ENCODE results near the gene RAP1GAP2.

DNA sequence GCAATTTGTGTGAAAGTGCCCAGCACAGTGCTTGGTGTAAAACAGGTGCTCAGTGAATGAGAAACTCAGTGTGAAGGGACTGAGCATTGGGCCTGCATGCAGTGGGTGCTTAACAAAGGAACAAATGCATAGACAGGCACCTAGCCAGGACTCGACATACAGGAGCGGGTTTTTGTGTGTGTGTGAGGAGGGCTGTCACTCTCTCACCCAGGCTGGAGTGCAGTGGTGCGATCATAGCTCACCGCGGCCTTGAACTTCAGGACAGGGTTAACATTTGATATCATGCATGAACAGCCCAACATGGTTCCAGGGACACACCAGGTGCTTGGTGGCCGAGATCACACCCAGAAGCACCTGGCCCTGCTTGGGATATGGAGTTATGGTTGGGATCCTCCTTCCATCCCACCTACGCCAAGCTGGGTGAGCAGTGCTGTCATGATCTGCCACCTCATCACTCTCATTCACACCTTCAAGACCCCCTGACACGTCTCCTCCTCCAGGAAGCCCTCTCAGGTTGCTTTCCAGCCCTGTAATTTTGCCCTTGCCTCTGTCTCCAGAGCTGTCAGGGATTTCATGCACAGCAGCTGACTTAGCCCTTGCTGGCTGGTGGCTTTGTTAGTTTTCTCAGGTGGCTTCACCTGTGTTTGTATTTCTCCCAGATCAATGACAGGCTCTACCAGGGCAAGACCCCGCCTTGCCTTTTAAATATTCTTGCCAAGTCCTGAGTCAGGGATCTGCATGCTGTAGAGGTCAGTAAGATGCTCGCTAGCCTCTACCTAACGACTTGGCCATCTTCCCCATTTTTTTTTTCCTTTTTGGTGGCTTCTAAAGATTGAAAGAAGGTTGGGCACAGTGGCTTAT, 200.8 kb downstream of the RAP1GAP2 start:
- TF ChIP-seq, protein P1, sequence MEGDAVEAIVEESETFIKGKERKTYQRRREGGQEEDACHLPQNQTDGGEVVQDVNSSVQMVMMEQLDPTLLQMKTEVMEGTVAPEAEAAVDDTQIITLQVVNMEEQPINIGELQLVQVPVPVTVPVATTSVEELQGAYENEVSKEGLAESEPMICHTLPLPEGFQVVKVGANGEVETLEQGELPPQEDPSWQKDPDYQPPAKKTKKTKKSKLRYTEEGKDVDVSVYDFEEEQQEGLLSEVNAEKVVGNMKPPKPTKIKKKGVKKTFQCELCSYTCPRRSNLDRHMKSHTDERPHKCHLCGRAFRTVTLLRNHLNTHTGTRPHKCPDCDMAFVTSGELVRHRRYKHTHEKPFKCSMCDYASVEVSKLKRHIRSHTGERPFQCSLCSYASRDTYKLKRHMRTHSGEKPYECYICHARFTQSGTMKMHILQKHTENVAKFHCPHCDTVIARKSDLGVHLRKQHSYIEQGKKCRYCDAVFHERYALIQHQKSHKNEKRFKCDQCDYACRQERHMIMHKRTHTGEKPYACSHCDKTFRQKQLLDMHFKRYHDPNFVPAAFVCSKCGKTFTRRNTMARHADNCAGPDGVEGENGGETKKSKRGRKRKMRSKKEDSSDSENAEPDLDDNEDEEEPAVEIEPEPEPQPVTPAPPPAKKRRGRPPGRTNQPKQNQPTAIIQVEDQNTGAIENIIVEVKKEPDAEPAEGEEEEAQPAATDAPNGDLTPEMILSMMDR (IDR thresholded peaks at IDR 0.05): no peak
- TF ChIP-seq, protein P2, sequence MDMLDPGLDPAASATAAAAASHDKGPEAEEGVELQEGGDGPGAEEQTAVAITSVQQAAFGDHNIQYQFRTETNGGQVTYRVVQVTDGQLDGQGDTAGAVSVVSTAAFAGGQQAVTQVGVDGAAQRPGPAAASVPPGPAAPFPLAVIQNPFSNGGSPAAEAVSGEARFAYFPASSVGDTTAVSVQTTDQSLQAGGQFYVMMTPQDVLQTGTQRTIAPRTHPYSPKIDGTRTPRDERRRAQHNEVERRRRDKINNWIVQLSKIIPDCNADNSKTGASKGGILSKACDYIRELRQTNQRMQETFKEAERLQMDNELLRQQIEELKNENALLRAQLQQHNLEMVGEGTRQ (IDR thresholded peaks at IDR 0.05; ENCODE audit: borderline replicate concordance, low read depth, low read length): no peak

Data from SK-N-SH (cell line).